Hepatocyte (in vitro differentiated cells): ENCODE data around the gene UBR7. TPM values are rescaled to one million over a fixed set of nuclear protein-coding genes. Genes with fewer than 3 reads are reported as not detected.

Experiments used
- DNase-seq: peaks from one replicate; pipeline ENCODE4 v3.0.0-alpha.2; 2016; ENCODE audit warnings: low spot score
- H2AFZ ChIP-seq: fragments of 200-600 bp; sonication (generic); 2 replicates; pipeline ENCODE4 v1.6.0; 2016; ENCODE audit warnings: antibody characterized with exemption, mild to moderate bottlenecking
- H3K27ac ChIP-seq: fragments of 200-600 bp; sonication (generic); 2 replicates; pipeline ENCODE4 v1.5.1; 2016; ENCODE audit warnings: mild to moderate bottlenecking
- H3K27me3 ChIP-seq: fragments of 200-600 bp; sonication (generic); 2 replicates; pipeline ENCODE4 v1.6.1; 2016
- H3K36me3 ChIP-seq: fragments of 200-600 bp; sonication (generic); replicated peaks from 2 replicates; pipeline ENCODE4 v1.5.1; 2016; ENCODE audit warnings: low read depth; ENCODE audit not compliant: insufficient read depth
- H3K4me1 ChIP-seq: fragments of 200-600 bp; sonication (generic); 2 replicates; pipeline ENCODE4 v1.5.1; 2016; ENCODE audit warnings: mild to moderate bottlenecking, moderate library complexity; ENCODE audit not compliant: insufficient read depth
- H3K4me2 ChIP-seq: fragments of 200-600 bp; sonication (generic); 2 replicates; pipeline ENCODE4 v1.6.0; 2016
- H3K4me3 ChIP-seq: fragments of 200-600 bp; sonication (generic); 2 replicates; pipeline ENCODE4 v1.5.1; 2016; ENCODE audit warnings: mild to moderate bottlenecking
- H3K79me2 ChIP-seq: fragments of 200-600 bp; sonication (generic); 2 replicates; pipeline ENCODE4 v1.6.0; 2017; ENCODE audit warnings: mild to moderate bottlenecking
- H3K9me2 ChIP-seq: fragments of 200-600 bp; sonication (generic); replicated peaks from 2 replicates; pipeline ENCODE4 v1.6.0; 2017; ENCODE audit warnings: mild to moderate bottlenecking; ENCODE audit not compliant: insufficient read depth
- H3K9me3 ChIP-seq: fragments of 200-600 bp; sonication (generic); 2 replicates; pipeline ENCODE4 v1.5.1; 2016; ENCODE audit warnings: low read depth, mild to moderate bottlenecking
- H4K20me1 ChIP-seq: fragments of 200-600 bp; sonication (generic); 2 replicates; pipeline ENCODE4 v1.6.0; 2016; ENCODE audit warnings: mild to moderate bottlenecking; ENCODE audit not compliant: insufficient read depth, poor library complexity, severe bottlenecking
- EZH2 ChIP-seq: fragments of 200-600 bp; sonication (generic); IDR thresholded peaks from 2 replicates; pipeline ENCODE4 v1.6.1; 2016; ENCODE audit warnings: antibody characterized with exemption, mild to moderate bottlenecking, borderline replicate concordance
- EZH2phosphoT487 ChIP-seq: fragments of 200-600 bp; sonication (generic); IDR thresholded peaks from one replicate; pipeline ENCODE4 v1.6.1; 2018; ENCODE audit warnings: antibody characterized with exemption, mild to moderate bottlenecking, low read depth, moderate library complexity; ENCODE audit not compliant: unreplicated experiment, severe bottlenecking
- WGBS: methylation state at CpG from one replicate; pipeline ENCODE4 v1.1.6; 2016; ENCODE audit warnings: low lambda C conversion rate; ENCODE audit errors: missing lambda C conversion rate; 5-methylcytosine and 5-hydroxymethylcytosine counted together
- polyA plus RNA-seq: library from polyadenylated mRNA; unstranded; fragments of >200 nt; fragmentation: Nextera tagmentation; extraction: Ambion mirVana; gene quantifications from 2 replicates; pipeline ENCODE4 v1.2.1, GENCODE V29; 2016
- total RNA-seq: library from RNA; depleted of rRNA; stranded (reverse); fragments of >200 nt; gene quantifications from 2 replicates; pipeline ENCODE4 v1.2.3, GENCODE V29; 2014
- TF ChIP-seq, protein P1 (sequence below): fragments of 200-600 bp; sonication (generic); IDR thresholded peaks from 2 replicates; pipeline ENCODE4 v1.5.1; 2016; ENCODE audit warnings: antibody characterized with exemption, mild to moderate bottlenecking; ENCODE audit not compliant: poor library complexity

Gene UBR7
- total and polyA plus RNA-seq, 2 experiments from 2014 or later: 13.1 to 16.3 TPM

DNA sequence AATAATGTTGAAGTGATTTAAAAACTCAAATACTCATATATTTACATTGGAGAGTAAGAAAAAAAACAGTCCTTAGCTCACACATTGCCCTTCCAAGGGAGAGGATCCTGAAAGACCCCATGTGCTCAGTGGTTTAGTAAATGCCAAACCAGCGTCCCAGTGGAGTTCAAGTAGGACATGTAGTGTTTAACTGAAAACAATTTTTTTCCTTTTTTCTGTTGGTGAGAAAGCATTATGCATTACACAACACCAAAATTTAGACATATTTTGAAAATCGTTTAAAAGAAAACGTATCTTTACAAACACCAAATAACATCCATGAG is 33.6 kb downstream of the UBR7 start:
- H4K20me1 ChIP-seq: no peaks in the 10 kb centered on the region
- no peak overlapping the region for H3K4me3 ChIP-seq
- H3K9me3 ChIP-seq: no peaks in the 10 kb centered on the region
- no peaks in the 10 kb centered on the region for H3K27me3 ChIP-seq
- DNase-seq: no peak
- peaks cover 5% of the 10 kb centered on the region for H3K36me3 ChIP-seq
- H3K27ac ChIP-seq: no peak overlapping the region
- H3K4me2 ChIP-seq: no peak overlapping the region
- H2AFZ ChIP-seq: no peak overlapping the region
- no peaks in the 10 kb centered on the region for H3K9me2 ChIP-seq
- H3K79me2 ChIP-seq: no peaks in the 10 kb centered on the region
- 95% methylated on average over 3 of the region's 3 CpGs for WGBS
- TF ChIP-seq EZH2phosphoT487: no peak
- no peak for TF ChIP-seq EZH2
- TF ChIP-seq, protein P1, sequence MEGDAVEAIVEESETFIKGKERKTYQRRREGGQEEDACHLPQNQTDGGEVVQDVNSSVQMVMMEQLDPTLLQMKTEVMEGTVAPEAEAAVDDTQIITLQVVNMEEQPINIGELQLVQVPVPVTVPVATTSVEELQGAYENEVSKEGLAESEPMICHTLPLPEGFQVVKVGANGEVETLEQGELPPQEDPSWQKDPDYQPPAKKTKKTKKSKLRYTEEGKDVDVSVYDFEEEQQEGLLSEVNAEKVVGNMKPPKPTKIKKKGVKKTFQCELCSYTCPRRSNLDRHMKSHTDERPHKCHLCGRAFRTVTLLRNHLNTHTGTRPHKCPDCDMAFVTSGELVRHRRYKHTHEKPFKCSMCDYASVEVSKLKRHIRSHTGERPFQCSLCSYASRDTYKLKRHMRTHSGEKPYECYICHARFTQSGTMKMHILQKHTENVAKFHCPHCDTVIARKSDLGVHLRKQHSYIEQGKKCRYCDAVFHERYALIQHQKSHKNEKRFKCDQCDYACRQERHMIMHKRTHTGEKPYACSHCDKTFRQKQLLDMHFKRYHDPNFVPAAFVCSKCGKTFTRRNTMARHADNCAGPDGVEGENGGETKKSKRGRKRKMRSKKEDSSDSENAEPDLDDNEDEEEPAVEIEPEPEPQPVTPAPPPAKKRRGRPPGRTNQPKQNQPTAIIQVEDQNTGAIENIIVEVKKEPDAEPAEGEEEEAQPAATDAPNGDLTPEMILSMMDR: no peak
- H3K4me1 ChIP-seq: no peaks in the 10 kb centered on the region

GRCh38 chr14:93245764-93246420 is 38.8 kb downstream of the UBR7 start:
- no peaks in the 10 kb centered on the region for H3K9me3 ChIP-seq
- H3K27me3 ChIP-seq: no peaks in the 10 kb centered on the region
- no peak overlapping the region for H2AFZ ChIP-seq
- H3K27ac ChIP-seq: no peak overlapping the region
- peaks cover 5% of the 10 kb centered on the region for H3K36me3 ChIP-seq
- TF ChIP-seq EZH2 (no peak), EZH2phosphoT487 (no peak)
- TF ChIP-seq, protein P1: no peak
- H4K20me1 ChIP-seq: no peaks in the 10 kb centered on the region
- WGBS: 73% methylated on average over 10 of the region's 10 CpGs
- no peaks in the 10 kb centered on the region for H3K9me2 ChIP-seq
- no peaks in the 10 kb centered on the region for H3K4me1 ChIP-seq
- H3K4me2 ChIP-seq: no peak overlapping the region
- no peak overlapping the region for H3K4me3 ChIP-seq
- H3K79me2 ChIP-seq: no peaks in the 10 kb centered on the region
- no peak for DNase-seq

DNA sequence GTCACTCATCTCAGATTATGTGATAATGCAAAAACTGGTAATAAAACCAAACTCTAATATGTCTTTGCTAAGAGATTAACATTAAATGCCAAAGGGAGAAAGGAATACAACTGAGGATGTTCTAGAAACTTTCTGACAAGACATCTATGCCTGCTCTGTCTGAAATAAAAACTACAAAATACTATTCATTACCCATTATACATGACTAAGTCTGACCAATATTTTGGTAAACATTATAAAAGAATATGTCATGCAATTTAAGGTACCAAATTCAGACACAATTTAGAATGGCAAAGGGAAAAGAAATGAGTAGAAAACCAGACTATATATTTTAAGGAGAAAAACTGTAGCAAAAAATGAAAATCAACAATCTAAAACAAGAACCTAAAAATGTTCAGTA is 39.5 kb downstream of the UBR7 start:
- H3K4me2 ChIP-seq: no peak overlapping the region
- TF ChIP-seq EZH2 (no peak), EZH2phosphoT487 (no peak)
- TF ChIP-seq, protein P1: no peak
- H3K9me3 ChIP-seq: no peaks in the 10 kb centered on the region
- no peaks in the 10 kb centered on the region for H3K79me2 ChIP-seq
- H3K27ac ChIP-seq: no peak overlapping the region
- no peaks in the 10 kb centered on the region for H3K27me3 ChIP-seq
- H3K4me1 ChIP-seq: no peaks in the 10 kb centered on the region
- no peak overlapping the region for H2AFZ ChIP-seq
- no peak overlapping the region for H3K4me3 ChIP-seq
- no peaks in the 10 kb centered on the region for H3K9me2 ChIP-seq
- peaks cover 5% of the 10 kb centered on the region for H3K36me3 ChIP-seq
- no peaks in the 10 kb centered on the region for H4K20me1 ChIP-seq
- DNase-seq: no peak
